Measurements from ENCODE around the gene USF3. TPM values are rescaled to one million over a fixed set of nuclear protein-coding genes. Genes with fewer than 3 reads are reported as not detected.
A peak's percentile ranks its signal among the peaks of the same experiment; 100 is the strongest.

The USF3 gene
- total and polyA plus RNA-seq, 2 experiments from 2014 or later = 10.1 to 23.5 TPM

DNA sequence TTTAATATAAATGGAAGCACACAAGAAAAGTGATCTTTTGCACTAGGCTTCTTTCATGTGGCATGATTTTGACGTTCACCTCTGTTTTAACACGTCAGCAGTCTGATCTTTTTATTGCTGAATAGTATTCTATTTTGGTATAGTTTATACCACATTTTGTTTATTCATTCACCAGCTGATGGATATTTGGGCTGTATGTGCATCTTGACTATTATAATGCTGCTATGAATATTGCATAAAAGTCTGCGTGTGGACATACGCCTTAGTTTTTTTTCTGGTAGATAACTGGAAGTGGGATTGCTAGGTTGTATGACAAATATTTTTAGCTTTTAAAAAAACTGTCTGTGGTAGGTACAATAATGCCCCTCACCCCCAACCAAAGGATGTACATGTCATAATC, 35.3 kb upstream of the USF3 start (continued):
- TF ChIP-seq, protein P1, sequence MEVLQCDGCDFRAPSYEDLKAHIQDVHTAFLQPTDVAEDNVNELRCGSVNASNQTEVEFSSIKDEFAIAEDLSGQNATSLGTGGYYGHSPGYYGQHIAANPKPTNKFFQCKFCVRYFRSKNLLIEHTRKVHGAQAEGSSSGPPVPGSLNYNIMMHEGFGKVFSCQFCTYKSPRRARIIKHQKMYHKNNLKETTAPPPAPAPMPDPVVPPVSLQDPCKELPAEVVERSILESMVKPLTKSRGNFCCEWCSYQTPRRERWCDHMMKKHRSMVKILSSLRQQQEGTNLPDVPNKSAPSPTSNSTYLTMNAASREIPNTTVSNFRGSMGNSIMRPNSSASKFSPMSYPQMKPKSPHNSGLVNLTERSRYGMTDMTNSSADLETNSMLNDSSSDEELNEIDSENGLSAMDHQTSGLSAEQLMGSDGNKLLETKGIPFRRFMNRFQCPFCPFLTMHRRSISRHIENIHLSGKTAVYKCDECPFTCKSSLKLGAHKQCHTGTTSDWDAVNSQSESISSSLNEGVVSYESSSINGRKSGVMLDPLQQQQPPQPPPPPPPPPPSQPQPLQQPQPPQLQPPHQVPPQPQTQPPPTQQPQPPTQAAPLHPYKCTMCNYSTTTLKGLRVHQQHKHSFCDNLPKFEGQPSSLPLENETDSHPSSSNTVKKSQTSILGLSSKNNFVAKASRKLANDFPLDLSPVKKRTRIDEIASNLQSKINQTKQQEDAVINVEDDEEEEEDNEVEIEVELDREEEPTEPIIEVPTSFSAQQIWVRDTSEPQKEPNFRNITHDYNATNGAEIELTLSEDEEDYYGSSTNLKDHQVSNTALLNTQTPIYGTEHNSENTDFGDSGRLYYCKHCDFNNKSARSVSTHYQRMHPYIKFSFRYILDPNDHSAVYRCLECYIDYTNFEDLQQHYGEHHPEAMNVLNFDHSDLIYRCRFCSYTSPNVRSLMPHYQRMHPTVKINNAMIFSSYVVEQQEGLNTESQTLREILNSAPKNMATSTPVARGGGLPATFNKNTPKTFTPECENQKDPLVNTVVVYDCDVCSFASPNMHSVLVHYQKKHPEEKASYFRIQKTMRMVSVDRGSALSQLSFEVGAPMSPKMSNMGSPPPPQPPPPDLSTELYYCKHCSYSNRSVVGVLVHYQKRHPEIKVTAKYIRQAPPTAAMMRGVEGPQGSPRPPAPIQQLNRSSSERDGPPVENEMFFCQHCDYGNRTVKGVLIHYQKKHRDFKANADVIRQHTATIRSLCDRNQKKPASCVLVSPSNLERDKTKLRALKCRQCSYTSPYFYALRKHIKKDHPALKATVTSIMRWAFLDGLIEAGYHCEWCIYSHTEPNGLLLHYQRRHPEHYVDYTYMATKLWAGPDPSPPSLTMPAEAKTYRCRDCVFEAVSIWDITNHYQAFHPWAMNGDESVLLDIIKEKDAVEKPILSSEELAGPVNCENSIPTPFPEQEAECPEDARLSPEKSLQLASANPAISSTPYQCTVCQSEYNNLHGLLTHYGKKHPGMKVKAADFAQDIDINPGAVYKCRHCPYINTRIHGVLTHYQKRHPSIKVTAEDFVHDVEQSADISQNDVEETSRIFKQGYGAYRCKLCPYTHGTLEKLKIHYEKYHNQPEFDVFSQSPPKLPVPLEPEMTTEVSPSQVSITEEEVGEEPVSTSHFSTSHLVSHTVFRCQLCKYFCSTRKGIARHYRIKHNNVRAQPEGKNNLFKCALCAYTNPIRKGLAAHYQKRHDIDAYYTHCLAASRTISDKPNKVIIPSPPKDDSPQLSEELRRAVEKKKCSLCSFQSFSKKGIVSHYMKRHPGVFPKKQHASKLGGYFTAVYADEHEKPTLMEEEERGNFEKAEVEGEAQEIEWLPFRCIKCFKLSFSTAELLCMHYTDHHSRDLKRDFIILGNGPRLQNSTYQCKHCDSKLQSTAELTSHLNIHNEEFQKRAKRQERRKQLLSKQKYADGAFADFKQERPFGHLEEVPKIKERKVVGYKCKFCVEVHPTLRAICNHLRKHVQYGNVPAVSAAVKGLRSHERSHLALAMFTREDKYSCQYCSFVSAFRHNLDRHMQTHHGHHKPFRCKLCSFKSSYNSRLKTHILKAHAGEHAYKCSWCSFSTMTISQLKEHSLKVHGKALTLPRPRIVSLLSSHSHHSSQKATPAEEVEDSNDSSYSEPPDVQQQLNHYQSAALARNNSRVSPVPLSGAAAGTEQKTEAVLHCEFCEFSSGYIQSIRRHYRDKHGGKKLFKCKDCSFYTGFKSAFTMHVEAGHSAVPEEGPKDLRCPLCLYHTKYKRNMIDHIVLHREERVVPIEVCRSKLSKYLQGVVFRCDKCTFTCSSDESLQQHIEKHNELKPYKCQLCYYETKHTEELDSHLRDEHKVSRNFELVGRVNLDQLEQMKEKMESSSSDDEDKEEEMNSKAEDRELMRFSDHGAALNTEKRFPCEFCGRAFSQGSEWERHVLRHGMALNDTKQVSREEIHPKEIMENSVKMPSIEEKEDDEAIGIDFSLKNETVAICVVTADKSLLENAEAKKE (CRISPR knock-in tag; IDR thresholded peaks at IDR 0.05) = no peak
- no peak for TF ChIP-seq EZH2phosphoT487 (IDR thresholded peaks at IDR 0.05; ENCODE audit: unreplicated experiment)
- TF ChIP-seq, protein P2, sequence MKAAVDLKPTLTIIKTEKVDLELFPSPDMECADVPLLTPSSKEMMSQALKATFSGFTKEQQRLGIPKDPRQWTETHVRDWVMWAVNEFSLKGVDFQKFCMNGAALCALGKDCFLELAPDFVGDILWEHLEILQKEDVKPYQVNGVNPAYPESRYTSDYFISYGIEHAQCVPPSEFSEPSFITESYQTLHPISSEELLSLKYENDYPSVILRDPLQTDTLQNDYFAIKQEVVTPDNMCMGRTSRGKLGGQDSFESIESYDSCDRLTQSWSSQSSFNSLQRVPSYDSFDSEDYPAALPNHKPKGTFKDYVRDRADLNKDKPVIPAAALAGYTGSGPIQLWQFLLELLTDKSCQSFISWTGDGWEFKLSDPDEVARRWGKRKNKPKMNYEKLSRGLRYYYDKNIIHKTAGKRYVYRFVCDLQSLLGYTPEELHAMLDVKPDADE (IDR thresholded peaks at IDR 0.05) = no peak

- no peak for DNase-seq (ENCODE audit: low spot score)
- peak overlapping the region; percentile 37; the same call in 1 of the 2 replicates for H3K4me2 ChIP-seq
- no peak for ATAC-seq
- no peak overlapping the region for H3K27ac Mint-ChIP-seq
- peaks cover 100% of the 10 kb centered on the region for H3K79me2 ChIP-seq (replicated peaks; ENCODE audit: insufficient read depth)
- no peaks in the 10 kb centered on the region for H3K9me3 Mint-ChIP-seq
- peaks cover 4% of the 10 kb centered on the region for H3K27me3 Mint-ChIP-seq (ENCODE audit: insufficient read depth, low read depth, poor library complexity)
- no peak overlapping the region for H3K4me3 ChIP-seq
- H4K20me1 ChIP-seq (replicated peaks; ENCODE audit: insufficient read depth) = peaks cover 35% of the 10 kb centered on the region
- no peaks in the 10 kb centered on the region for H3F3A ChIP-seq (replicated peaks; ENCODE audit: low read depth)
- peaks cover 13% of the 10 kb centered on the region for H3K4me1 ChIP-seq (ENCODE audit: insufficient read depth)
- H3K36me3 Mint-ChIP-seq (ENCODE audit: low read depth) = peaks cover 17% of the 10 kb centered on the region; the same call in 2 of the 3 replicates
- TF ChIP-seq JUNB (IDR thresholded peaks at IDR 0.05; ENCODE audit: unreplicated experiment) (no peak), CREB1 (CRISPR knock-in tag; IDR thresholded peaks at IDR 0.05; ENCODE audit: low read depth) (no peak), EZH2phosphoT487 (IDR thresholded peaks at IDR 0.05; ENCODE audit: unreplicated experiment) (no peak), STAT1 (IDR thresholded peaks at IDR 0.05; ENCODE audit: unreplicated experiment) (no peak)
- TF ChIP-seq, protein P2 (IDR thresholded peaks at IDR 0.05) = no peak
- TF ChIP-seq, protein P3, sequence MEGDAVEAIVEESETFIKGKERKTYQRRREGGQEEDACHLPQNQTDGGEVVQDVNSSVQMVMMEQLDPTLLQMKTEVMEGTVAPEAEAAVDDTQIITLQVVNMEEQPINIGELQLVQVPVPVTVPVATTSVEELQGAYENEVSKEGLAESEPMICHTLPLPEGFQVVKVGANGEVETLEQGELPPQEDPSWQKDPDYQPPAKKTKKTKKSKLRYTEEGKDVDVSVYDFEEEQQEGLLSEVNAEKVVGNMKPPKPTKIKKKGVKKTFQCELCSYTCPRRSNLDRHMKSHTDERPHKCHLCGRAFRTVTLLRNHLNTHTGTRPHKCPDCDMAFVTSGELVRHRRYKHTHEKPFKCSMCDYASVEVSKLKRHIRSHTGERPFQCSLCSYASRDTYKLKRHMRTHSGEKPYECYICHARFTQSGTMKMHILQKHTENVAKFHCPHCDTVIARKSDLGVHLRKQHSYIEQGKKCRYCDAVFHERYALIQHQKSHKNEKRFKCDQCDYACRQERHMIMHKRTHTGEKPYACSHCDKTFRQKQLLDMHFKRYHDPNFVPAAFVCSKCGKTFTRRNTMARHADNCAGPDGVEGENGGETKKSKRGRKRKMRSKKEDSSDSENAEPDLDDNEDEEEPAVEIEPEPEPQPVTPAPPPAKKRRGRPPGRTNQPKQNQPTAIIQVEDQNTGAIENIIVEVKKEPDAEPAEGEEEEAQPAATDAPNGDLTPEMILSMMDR (conservative IDR thresholded peaks at IDR 0.05; ENCODE audit: low read depth in 2 of 2) = no peak
- no peak overlapping the region for H3K4me3 Mint-ChIP-seq
- H3K9me2 ChIP-seq (ENCODE audit: insufficient read depth) = no peaks in the 10 kb centered on the region
- no peak overlapping the region for H2AFZ ChIP-seq
- H3K27ac ChIP-seq (ENCODE audit: low read depth) = peak overlapping the region; percentile 34; the same call in 1 of the 2 replicates
- H3K36me3 ChIP-seq (ENCODE audit: insufficient read depth) = no peaks in the 10 kb centered on the region
- peaks cover 34% of the 10 kb centered on the region for H3K4me1 Mint-ChIP-seq
- H3K27me3 ChIP-seq (ENCODE audit: insufficient read depth) = no peaks in the 10 kb centered on the region
Measured at GRCh38 chr3:113730550-113730949, 34.1 kb upstream of the USF3 start.
